ENCODE results near the gene SPIRE2.
A peak's percentile ranks its signal among the peaks of the same experiment; 100 is the strongest.
"Not testable (repeated sequence)": the region's sequence is repeated elsewhere in the genome, so short reads cannot be mapped to it uniquely, and the experiment has no call there.

The SPIRE2 gene

DNA sequence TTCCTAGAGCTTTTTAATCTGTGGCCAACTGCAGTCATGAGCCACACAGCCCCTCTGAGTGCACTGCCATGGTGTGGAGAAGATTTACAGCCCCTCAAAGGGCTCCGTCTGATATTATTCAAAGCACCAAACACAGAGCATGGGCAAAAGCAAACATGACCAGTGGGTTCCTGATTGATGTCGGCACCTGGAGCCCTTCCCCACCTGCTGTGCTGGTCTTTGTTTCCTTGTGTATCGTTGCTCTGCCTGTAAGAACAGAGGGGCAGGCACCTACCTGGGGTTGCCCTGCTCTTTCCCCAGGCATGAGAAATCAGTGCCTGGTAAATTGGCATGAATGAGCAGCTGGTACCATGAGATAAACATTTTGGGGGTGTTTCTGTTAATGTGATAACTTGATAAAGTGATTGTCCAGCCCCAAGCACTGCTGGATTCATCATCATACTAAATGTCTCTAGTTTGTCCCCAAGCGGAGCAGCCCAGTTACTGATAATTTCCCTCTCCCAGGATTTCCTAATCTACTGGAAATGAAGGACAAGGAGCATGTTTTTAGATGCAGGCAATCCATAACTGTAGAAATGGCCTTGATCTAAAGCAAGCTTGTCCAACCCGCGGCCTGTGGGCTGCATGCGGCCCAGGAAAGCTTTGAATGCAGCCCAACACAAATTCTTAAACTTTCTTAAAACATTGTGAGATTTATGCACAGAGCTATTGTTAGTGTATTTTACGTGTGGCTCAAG, 5.0 kb upstream of the SPIRE2 start:
- TF ChIP-seq, protein P1, sequence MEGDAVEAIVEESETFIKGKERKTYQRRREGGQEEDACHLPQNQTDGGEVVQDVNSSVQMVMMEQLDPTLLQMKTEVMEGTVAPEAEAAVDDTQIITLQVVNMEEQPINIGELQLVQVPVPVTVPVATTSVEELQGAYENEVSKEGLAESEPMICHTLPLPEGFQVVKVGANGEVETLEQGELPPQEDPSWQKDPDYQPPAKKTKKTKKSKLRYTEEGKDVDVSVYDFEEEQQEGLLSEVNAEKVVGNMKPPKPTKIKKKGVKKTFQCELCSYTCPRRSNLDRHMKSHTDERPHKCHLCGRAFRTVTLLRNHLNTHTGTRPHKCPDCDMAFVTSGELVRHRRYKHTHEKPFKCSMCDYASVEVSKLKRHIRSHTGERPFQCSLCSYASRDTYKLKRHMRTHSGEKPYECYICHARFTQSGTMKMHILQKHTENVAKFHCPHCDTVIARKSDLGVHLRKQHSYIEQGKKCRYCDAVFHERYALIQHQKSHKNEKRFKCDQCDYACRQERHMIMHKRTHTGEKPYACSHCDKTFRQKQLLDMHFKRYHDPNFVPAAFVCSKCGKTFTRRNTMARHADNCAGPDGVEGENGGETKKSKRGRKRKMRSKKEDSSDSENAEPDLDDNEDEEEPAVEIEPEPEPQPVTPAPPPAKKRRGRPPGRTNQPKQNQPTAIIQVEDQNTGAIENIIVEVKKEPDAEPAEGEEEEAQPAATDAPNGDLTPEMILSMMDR (conservative IDR thresholded peaks at IDR 0.05; ENCODE audit: low read length), result no peak
- no peak for DNase-seq (ENCODE audit: low read depth)

DNA sequence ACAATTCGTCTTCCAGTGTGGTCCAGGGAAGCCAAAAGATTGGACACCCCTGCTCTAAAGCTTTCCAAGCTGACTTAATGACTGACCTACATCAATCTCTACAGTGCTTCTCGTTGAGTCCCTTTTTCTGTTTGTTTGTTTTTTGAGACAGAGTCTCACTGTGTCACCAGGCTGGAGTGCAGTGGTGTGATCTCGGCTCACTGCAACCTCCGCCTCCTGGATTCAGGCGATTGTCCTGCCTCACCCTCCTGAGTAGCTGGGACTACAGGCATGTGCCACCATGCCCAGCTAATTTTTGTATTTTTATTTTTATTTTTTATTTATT, 4.5 kb upstream of the SPIRE2 start:
- not testable (repeated sequence) for H3K4me3 ChIP-seq (ENCODE audit: low read length); DNase-seq (ENCODE audit: low read depth)

More for the DNA sequence above, 5.0 kb upstream of the SPIRE2 start:
- H3K4me3 ChIP-seq (ENCODE audit: low read length), result no peak overlapping the region

DNA sequence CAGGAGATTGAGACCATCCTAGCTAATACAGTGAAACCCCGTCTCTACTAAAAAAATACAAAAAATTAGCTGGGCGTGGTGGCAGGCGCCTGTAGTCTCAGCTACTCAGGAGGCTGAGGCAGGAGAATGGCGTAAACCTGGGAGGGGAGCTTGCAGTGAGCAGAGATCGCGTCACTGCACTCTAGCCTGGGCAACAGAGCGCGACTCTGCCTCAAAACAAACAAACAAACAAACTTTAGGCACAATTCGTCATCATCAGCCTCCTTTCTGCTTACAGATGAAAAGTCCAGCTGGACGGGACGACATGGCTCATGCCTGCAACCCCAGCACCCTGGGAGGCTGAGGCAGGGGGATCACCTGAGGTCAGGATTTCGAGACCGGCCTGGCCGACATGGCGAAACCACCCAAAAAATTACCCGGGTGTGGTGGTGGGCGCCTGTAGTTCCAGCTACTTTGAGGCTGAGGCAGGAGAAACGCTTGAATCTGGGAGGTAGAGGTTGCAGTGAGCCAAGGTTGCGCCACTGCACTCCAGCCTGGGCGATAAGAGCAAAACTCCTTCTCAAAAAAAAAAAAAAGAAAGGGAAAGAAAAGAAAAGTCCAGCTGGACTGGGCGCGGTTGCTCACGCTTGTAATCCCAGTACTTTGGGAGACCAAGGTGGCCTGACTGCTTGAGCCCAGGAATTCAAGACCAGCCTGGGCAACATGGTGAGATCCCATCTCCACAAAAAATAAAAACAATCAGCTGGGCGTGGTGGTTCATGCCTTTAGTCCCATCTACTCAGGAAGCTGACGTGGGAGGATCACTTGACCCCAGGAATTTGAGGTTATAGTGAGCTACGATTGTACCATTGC, 1.5 kb upstream of the SPIRE2 start:
- no peak for DNase-seq (ENCODE audit: low read depth)
- no peak overlapping the region for H3K4me3 ChIP-seq (ENCODE audit: low read length)
- TF ChIP-seq, protein P1 (conservative IDR thresholded peaks at IDR 0.05; ENCODE audit: low read length), result no peak

DNA sequence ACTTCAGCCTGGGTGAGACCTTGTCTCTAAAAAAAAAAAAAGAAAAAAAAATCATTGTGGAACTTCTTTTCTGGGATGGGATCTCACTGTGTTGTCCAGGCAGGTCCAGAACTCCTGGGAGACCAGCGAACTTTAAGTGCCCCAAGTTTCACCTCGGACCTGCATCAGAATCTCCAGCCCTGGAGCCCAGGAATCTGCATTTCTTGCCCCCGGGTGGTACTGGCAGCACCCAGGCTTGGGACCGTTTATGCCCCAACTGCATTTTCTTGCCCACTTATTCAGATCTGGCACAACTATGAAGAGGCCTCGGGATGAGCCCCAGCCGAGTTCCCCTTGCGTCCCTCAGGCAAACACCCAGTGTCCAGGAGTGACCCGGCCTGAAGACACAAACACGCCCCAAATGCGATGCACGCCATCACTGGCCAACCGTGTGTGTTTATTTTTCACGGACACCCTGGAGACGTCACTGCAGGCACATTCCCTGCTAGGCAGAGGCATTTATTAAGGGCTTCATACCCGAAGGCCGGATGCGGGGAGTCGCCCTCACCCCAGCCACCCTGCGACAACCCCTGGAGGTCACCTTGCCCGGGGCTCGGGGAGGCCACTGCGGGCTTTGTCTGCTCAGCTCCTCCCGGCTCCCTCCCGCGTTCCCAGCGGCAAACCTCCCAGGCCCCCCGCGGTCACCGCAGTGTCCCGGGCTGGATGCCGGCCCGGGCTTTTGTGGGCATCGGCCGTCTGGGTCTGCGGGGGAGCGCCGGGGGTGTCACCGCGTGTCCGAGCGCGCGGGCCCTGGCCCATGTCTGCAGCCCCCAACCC, 684 bp upstream of the SPIRE2 start:
- TF ChIP-seq, protein P1 (conservative IDR thresholded peaks at IDR 0.05; ENCODE audit: low read length), result no peak
- H3K4me3 ChIP-seq (ENCODE audit: low read length), result peak overlapping the region; percentile 59
- DNase-seq (ENCODE audit: low read depth), result peak; percentile 62

DNA sequence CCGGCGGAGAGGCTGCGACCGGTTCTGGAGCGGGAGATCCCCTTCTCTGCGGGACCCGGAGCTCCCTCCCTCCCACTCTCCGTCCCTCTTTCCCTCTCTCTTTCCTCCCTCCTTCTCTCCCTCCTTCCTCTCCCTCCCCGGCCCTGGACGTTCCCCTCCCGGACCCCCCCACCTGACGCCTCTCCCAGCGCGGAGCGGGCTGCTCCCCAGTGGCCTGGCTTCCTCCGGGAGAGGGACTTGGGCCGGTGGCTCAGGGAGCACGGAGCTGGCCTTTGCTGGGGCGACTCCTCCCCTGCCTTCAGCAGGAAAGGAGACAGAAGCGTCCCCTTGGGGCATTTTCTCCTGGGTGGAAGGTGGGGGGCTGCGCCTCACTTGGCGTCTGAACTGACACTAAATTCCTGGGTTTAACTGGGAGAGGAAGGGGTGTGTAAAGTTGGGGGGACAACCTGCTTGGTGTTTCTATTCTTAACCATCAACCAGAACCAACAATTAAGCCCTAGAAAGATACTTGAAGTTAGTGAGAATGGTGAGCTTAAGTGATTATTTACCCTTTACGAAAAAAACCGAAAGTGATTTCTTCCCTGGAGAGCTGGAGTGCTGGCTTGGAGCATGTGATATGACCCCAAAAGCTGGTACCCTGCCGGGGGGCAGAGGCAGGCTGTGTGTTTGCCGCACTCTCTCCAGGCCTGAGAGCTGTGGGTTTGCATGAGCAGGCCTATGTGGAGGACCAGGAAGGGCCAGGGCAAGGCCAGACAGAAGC, 775 bp downstream of the SPIRE2 start:
- peak overlapping the region; percentile 50 for H3K4me3 ChIP-seq (ENCODE audit: low read length)

DNA sequence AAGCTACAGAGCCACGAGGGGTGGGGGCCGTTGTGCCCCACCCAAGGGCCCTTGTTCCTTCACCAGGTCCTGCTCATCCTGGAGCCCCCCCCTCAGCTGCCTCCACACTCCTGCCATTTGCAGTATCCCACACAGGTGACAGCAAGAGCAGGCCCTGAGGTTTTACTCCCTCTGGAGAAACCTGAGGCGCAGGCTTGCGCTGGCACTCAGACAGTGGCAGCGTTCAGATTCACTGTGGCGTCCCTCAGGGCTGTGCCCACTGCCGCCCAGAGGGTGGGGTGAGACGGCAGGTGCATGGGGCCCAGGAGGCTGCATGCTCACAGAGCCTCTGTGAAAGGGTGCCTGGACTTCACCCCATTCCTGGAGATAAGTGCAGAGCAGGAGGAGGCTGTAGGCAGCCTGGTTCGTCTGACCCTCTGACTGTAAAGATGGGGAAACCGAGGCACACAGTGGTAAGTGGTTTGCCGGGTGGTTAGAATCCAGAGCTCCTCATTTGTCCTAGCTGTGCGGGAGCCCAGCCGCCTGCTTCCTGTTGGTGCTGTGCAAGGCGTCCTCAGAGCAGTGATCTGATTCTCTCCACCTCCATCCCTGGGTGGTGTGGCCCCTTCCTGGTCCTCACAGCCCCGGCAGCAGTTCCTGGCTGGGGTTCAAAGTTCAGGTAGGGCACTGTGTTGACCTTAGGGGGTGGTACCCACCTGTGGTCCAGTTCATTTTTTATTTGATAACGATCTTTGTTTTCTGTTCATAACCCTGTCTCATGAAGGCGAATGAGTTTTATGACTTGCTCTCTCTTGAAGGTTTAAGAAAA, 1.6 kb downstream of the SPIRE2 start:
- no peak for DNase-seq (ENCODE audit: low read depth)

More for the DNA sequence above, 775 bp downstream of the SPIRE2 start:
- DNase-seq (ENCODE audit: low read depth), result no peak
- TF ChIP-seq, protein P1 (conservative IDR thresholded peaks at IDR 0.05; ENCODE audit: low read length), result no peak

More for the DNA sequence above, 1.6 kb downstream of the SPIRE2 start:
- TF ChIP-seq, protein P1 (conservative IDR thresholded peaks at IDR 0.05; ENCODE audit: low read length), result no peak
- no peak overlapping the region for H3K4me3 ChIP-seq (ENCODE audit: low read length)

Measured in AG10803 (cell line).